GM12801 (cell line): ENCODE data around the gene CSHL1.

ENCODE experiments used
- TF ChIP-seq, protein P1 (sequence below): IDR thresholded peaks from one replicate; pipeline ENCODE4 v1.5.1; 2011; ENCODE audit warnings: control low read depth; ENCODE audit not compliant: insufficient read length; ENCODE audit errors: extremely low read depth

Gene CSHL1

DNA sequence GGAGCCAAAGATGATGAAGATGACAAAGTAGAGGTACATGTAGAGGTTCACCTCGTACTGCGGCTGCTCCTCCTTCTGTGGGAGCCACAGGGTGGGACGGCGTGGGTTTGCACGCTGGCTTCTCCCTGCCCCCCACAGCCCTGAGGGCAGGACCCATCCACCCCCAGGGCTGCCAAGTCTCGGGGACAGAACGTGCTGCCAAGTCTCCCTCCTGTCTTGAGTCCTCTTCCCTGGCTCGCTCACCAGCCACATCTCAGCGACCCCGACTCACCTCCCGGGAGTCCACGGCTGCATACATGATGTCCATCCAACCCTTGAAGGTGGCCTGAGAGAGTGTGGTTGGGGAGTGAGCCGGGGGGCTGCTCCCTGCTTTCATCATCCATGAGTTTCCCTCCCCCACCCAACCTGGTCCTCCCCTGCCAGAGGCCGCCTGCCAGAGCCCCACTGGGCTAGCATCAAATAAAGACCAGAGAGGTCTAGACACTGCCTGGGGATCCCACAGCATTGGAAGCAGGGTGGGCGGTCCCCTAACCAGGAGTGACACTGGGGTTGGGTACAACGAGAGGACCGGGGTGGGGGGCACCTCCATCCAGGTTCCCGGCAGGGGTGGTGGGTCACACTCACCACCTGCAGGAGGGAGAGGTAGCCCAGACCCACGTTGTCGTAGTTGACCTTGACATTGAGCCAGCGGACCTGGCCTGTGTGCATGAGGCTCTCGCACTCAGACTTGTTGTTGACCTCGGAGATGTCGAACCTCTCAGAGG is 33.9 kb upstream of the CSHL1 start:
- TF ChIP-seq, protein P1, sequence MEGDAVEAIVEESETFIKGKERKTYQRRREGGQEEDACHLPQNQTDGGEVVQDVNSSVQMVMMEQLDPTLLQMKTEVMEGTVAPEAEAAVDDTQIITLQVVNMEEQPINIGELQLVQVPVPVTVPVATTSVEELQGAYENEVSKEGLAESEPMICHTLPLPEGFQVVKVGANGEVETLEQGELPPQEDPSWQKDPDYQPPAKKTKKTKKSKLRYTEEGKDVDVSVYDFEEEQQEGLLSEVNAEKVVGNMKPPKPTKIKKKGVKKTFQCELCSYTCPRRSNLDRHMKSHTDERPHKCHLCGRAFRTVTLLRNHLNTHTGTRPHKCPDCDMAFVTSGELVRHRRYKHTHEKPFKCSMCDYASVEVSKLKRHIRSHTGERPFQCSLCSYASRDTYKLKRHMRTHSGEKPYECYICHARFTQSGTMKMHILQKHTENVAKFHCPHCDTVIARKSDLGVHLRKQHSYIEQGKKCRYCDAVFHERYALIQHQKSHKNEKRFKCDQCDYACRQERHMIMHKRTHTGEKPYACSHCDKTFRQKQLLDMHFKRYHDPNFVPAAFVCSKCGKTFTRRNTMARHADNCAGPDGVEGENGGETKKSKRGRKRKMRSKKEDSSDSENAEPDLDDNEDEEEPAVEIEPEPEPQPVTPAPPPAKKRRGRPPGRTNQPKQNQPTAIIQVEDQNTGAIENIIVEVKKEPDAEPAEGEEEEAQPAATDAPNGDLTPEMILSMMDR: no peak

DNA sequence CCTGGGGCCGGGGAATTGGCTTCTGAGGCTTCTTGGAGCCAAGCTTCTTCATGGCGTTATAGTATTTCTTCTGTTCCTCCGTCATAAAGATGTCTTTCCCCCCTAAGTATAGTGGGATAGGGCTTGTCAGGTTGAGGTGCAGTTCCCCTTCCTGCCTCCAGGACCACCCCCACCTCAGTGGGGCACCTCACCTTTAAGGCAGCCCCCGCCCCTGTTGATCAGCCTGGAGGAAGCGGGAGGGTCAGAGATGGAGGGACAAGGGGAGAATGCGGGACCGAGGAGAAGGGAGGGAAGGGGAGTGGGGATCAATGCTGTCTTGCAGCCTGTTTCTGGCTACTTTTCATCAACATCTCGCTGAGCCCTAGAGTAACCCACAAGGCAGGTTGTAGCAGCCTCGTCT is 32.7 kb upstream of the CSHL1 start:
- TF ChIP-seq, protein P1: no peak

DNA sequence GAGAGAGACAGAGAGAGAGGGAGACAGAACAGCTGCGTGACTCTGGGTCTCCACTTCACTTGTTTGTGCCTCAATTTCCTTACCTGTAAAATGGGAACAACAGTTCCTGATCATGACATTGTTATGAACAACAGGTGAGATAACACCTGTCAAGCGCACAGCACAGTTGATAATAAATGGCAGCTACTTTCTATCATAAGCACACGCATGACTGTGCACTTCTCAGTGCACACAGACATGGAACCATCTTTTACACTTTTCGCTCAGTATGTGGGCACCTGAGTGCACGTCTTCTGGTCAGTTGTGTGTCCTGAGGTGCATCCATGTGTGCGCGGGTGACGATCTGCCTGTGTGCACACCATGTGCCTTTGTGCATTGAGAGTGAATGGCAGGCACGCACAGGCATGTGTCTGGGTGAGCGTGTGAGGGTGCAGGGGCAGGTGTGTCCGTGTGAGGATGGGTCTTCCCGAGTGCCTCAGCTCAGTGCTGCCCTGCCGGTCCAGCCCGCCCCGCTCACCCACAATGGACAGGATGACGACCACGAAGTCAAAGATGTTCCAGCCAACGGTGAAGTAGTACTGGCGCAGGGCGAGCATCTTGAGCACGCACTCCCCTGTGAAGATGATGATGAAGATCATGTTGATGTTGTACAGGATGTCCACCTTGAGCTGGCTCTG is 31.4 kb upstream of the CSHL1 start:
- TF ChIP-seq, protein P1: no peak

DNA sequence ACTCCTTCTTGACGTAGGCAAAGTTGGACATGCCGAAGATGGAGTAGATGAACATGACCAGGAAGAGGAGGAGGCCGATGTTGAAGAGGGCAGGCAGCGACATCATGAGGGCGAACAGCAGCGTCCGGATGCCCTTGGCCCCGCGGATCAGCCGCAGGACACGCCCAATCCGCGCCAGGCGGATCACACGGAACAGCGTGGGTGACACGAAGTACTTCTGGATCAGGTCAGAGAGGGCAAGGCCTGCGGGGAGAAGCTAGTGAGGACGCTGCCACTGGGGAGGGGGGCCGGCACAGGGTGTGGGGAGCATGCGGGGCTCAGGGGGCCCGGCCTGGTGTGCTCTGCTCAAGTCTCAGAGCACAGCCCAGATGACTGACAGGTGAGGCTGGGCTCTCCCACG is 30.7 kb upstream of the CSHL1 start:
- TF ChIP-seq, protein P1: no peak

DNA sequence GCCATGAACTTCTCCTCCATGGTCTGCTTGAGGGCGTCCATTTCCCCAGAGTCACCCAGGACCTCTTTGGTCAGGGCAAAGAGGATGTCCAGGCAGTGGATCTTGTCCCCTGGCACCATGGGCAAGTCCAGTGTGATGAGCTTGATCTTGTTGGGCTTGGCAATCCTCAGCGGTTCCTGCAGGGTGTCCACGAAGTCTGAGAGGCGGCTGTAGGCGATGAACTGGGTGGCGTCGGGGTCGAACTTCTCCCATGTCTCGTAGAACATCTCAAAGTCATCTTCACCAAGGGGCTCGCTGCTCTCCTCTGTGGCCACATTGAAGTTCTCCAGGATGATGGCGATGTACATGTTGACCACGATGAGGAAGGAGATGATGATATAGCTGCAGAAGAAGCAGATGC is 30.1 kb upstream of the CSHL1 start:
- TF ChIP-seq, protein P1: no peak

DNA sequence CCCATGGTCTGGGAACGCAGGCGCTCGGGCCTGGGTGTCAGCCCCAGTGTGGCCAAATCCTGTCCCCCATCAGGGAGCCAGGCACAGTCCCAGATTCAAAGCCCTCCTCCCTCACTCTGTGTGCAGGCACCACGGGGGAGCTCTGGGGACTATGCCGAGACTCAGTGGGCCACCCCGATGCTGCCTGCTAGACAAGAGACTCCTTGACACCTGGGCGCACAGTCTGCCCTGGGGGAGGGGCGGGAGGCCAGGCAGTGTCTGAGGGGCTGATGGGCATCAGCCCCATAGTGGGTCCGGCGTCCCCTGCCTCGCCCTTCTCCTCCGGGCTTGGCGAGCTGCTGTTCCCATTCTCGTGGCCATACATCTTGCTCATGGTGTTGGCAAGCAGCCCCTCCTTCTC is 29.5 kb upstream of the CSHL1 start:
- TF ChIP-seq, protein P1: no peak

DNA sequence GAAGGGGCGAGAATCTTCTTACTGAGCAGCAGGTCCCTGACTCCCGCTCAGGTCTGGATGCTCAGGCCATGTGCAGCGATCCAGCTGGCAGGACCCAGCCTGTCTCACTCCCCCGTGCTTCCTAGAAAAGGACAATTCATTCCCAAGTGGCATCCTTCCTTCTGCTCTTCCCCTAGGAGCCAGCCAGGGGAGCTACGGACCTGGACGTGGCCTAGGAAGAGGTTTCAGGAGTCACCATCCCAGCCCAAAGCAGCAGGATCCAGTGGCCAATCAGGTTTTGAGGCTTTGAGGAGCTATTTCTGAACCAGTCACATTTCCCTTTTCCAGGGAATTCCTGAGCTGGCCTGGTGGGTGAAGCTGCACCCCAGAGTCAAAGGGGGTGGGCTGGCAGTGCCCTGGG is 28.8 kb upstream of the CSHL1 start:
- TF ChIP-seq, protein P1: no peak
